Muscle of leg (tissue), 11 donors: Measurements from ENCODE around the gene KLHL25. TPM values are rescaled to one million over a fixed set of nuclear protein-coding genes. Genes with fewer than 3 reads are reported as not detected.

ENCODE experiments used
- DNase-seq: peaks from one replicate; pipeline ENCODE4 v3.0.0; 2013
- H3K27ac ChIP-seq: one replicate; pipeline ENCODE4 v1.5.1; 2013; ENCODE audit warnings: mild to moderate bottlenecking, low read length, control low read depth
- H3K27me3 ChIP-seq: one replicate; pipeline ENCODE4 v1.6.1; 2013; ENCODE audit warnings: low read length; ENCODE audit not compliant: control insufficient read depth, insufficient read depth
- H3K36me3 ChIP-seq: one replicate; pipeline ENCODE4 v1.6.1; 2013; ENCODE audit warnings: low read length; ENCODE audit not compliant: control insufficient read depth, insufficient read depth
- H3K4me1 ChIP-seq: one replicate; pipeline ENCODE4 v1.6.1; 2013; ENCODE audit warnings: low read length; ENCODE audit not compliant: control insufficient read depth, insufficient read depth
- H3K4me3 ChIP-seq: one replicate; pipeline ENCODE4 v1.5.1; 2013; ENCODE audit warnings: low read length, control low read depth
- H3K9me3 ChIP-seq: replicated peaks from 2 replicates; pipeline ENCODE4 v1.6.1; 2013; ENCODE audit warnings: low read depth, low read length; ENCODE audit not compliant: control insufficient read depth
- WGBS: methylation state at CpG from one replicate; pipeline ENCODE4 v1.1.5; 2013; ENCODE audit warnings: missing lambda C conversion rate; ENCODE audit not compliant: insufficient coverage; 5-methylcytosine and 5-hydroxymethylcytosine counted together
- polyA plus RNA-seq, 8 donors: library from polyadenylated mRNA; unstranded; fragments of 120-200 nt; gene quantifications; one replicate each; pipeline versions ENCODE4 v1.2.1 to v1.2.3, GENCODE V29; 2013; ENCODE audit warnings: inconsistent platforms in 1 of 8, low replicate concordance in 1 of 8; ENCODE audit not compliant: insufficient read length in 8 of 8, insufficient read depth in 1 of 8
- total RNA-seq: library from RNA; stranded (reverse); fragments of 120-200 nt; gene quantifications from one replicate; pipeline ENCODE4 v1.2.4, GENCODE V29; 2013

The KLHL25 gene
- total and polyA plus RNA-seq, 9 donors = 5.3 to 9.2 (median 7.0) TPM

GRCh38 chr15:85792912-85793590, 1.7 kb downstream of the KLHL25 start:
- 81% methylated on average over 11 of the region's 14 CpGs for WGBS
- H3K36me3 ChIP-seq = peaks cover 4% of the 10 kb centered on the region
- no peak overlapping the region for H3K27ac ChIP-seq
- H3K4me1 ChIP-seq = peaks cover 26% of the 10 kb centered on the region
- no peak for DNase-seq
- H3K4me3 ChIP-seq = peak overlapping the region; percentile 77
- no peaks in the 10 kb centered on the region for H3K9me3 ChIP-seq
- peaks cover 3% of the 10 kb centered on the region for H3K27me3 ChIP-seq

GRCh38 chr15:85792102-85792731, 2.5 kb downstream of the KLHL25 start:
- Histone ChIP-seq H3K27me3 (peaks cover 3% of the 10 kb centered on the region), H3K4me3 (no peak overlapping the region), H3K9me3 (no peaks in the 10 kb centered on the region), H3K27ac (no peak overlapping the region), H3K36me3 (peaks cover 4% of the 10 kb centered on the region), H3K4me1 (peaks cover 27% of the 10 kb centered on the region)
- no peak for DNase-seq
- no CpG with 5 or more reads among the region's 4 CpGs for WGBS

DNA sequence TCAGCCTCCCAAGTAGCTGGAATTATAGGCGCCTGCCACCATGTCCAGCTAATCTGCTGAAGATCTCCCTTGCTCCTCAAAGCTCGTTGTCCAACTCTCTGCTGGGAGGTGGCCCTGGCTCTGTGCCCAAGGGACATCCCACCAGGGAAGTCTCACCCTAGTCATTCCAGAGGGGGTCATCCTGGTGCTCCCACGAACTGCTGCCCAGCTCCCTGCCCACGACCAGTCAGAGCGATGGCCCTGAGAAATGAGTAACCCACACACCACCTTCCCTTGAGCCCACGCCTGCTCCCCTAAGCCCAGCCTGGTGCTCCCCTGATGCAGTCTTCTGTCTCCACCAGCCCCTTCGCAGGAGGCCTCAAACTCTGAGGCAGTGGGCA, 5.2 kb downstream of the KLHL25 start:
- Histone ChIP-seq H3K9me3 (no peaks in the 10 kb centered on the region), H3K36me3 (peaks cover 4% of the 10 kb centered on the region), H3K27me3 (peaks cover 3% of the 10 kb centered on the region), H3K4me3 (no peak overlapping the region), H3K27ac (no peak overlapping the region), H3K4me1 (peaks cover 44% of the 10 kb centered on the region)
- no peak for DNase-seq
- WGBS = 81% methylated on average over 7 of the region's 7 CpGs

GRCh38 chr15:85788771-85789495, 5.8 kb downstream of the KLHL25 start:
- Histone ChIP-seq H3K27ac (no peak overlapping the region), H3K4me3 (no peak overlapping the region), H3K27me3 (peaks cover 3% of the 10 kb centered on the region), H3K4me1 (peaks cover 43% of the 10 kb centered on the region), H3K9me3 (no peaks in the 10 kb centered on the region), H3K36me3 (peaks cover 4% of the 10 kb centered on the region)
- WGBS = 89% methylated on average over 9 of the region's 12 CpGs
- no peak for DNase-seq

GRCh38 chr15:85786781-85787114, 8.0 kb downstream of the KLHL25 start:
- H3K27ac ChIP-seq = no peak overlapping the region
- H3K4me3 ChIP-seq = no peak overlapping the region
- WGBS = 67% methylated on average over 2 of the region's 3 CpGs
- no peaks in the 10 kb centered on the region for H3K27me3 ChIP-seq
- no peaks in the 10 kb centered on the region for H3K9me3 ChIP-seq
- no peak for DNase-seq
- H3K36me3 ChIP-seq = peaks cover 4% of the 10 kb centered on the region
- H3K4me1 ChIP-seq = peaks cover 36% of the 10 kb centered on the region

DNA sequence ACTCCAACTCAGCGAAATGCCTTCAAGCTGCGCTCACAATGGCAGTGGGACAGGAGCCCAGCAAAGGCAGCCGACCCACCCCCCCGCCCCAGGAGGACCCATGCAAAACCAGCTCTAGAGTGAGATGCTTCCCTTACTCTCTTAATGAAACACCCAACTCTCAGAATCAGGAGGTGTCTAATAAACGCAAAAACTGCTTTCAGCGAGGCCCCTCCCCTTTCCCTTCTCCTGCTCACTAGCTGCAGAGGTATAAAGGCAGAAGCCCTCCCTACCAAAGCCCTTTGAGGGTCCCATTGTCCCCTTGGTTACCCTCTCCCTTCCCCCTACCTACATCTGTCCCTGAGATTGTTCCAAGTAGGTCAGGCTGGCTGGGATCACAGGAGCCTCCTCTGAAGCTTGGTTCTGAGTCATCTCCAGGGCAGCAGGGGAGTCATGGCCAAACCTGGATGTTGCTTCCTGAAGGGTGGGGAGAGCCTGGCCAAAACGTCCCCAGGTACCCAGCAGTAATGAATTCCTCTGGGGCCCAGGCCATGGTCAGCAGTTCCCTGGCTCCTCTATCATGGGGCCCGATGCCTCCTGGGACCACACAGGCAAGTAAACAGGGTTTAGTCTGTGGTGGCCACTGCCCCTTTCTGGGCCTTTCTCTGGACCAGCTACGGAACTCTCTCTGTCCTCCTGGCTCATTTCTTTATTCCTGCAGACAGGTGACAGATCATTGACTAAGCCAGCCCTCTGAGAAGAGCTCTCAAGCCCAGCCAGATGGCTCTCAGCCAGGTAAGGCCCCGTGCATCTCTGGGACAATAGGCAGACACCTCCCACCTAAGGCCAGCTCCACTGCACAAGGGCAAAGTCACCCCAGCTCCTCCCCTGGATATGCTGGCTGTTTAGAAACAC, 8.6 kb downstream of the KLHL25 start:
- 45% methylated on average over 6 of the region's 10 CpGs for WGBS
- Histone ChIP-seq H3K4me3 (no peak overlapping the region), H3K9me3 (no peaks in the 10 kb centered on the region), H3K4me1 (peaks cover 38% of the 10 kb centered on the region), H3K36me3 (peaks cover 4% of the 10 kb centered on the region), H3K27me3 (no peaks in the 10 kb centered on the region), H3K27ac (peak overlapping the region; percentile 31)
- no peak for DNase-seq

DNA sequence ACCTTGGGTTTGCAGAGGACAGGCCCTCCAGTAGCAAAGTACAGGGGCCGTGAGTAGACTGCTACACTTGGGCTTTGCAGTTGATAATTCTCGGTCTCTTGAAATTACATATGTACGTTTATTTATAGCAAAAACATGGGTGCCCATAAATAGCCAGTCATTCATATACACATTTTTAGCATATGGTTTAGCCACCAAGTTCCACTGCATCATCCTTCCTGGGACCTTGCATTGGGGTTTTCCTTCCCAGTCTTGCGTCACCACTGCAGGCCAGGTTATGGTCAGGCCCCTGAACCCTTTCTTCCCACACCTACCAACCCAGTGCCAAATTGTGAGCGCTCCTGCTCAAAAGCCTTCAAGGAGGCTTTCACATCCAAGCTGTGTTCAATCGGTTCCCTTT, 12.7 kb downstream of the KLHL25 start:
- H3K4me1 ChIP-seq = peaks cover 57% of the 10 kb centered on the region
- DNase-seq = no peak

GRCh38 chr15:85781099-85781498, 13.6 kb downstream of the KLHL25 start:
- Histone ChIP-seq H3K4me1 (peaks cover 53% of the 10 kb centered on the region), H3K27me3 (no peaks in the 10 kb centered on the region), H3K27ac (no peak overlapping the region), H3K36me3 (no peaks in the 10 kb centered on the region), H3K4me3 (no peak overlapping the region), H3K9me3 (no peaks in the 10 kb centered on the region)
- DNase-seq = no peak
- 89% methylated on average over 3 of the region's 7 CpGs for WGBS

More for the DNA sequence above, 12.7 kb downstream of the KLHL25 start:
- Histone ChIP-seq H3K36me3 (no peaks in the 10 kb centered on the region), H3K27me3 (no peaks in the 10 kb centered on the region), H3K9me3 (no peaks in the 10 kb centered on the region), H3K27ac (no peak overlapping the region), H3K4me3 (no peak overlapping the region)
- WGBS = 72% methylated on average over 5 of the region's 6 CpGs

DNA sequence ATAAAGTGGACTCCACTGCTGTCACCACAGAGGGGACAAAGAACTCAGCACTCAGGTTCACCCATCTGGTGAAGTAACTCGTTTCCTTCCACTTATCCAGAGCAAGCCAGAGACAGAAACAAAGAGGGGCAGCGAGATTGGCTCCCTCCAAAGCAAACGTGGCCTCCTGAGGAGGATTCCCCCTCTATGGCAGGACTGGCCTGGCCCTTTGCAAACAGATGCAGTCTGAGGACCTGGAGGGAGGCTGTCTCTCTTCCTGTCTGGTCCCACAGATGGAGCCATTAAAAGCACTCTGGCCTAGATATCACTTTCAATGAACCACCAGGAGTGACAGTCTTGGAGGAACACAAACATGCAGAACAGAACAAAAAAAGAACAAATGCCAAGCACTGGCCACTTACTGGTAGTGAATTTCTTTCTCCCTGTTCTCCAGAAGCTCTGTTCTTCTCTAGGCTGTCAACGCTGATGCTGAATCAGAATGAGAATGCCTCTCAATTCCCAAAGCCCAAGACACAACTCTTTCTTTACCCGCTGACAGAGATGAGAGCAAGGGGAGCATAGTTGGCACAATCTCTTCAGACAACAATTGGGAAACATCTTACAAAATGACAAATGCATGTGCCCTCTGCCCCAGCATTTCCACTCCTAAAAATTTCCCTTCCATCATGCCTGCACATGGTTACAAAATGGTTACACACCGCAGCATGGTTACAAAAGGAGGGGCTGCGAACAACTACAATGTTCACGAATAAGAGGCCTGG, 14.3 kb downstream of the KLHL25 start:
- Histone ChIP-seq H3K27me3 (no peaks in the 10 kb centered on the region), H3K4me1 (peaks cover 46% of the 10 kb centered on the region), H3K9me3 (no peaks in the 10 kb centered on the region), H3K27ac (no peak overlapping the region), H3K4me3 (no peak overlapping the region), H3K36me3 (no peaks in the 10 kb centered on the region)
- WGBS = 69% methylated on average over 4 of the region's 8 CpGs
- DNase-seq = no peak
